DND-41 (cell line): ENCODE measurements around the gene DNAJC16.

ENCODE experiments used
- ATAC-seq: fragments of 200-7000 bp; cut with Tn5 transposase; 3 replicates; pipeline ENCODE4 v1.9.1; 2021; ENCODE audit warnings: low read depth; ENCODE audit not compliant: insufficient read depth
- DNase-seq: peaks from one replicate; pipeline ENCODE4 v3.0.0-alpha.2; 2020
- H2AFZ ChIP-seq: 2 replicates; pipeline ENCODE4 v1.6.0; 2012; ENCODE audit warnings: low read depth, low read length
- H3K27ac ChIP-seq: 2 replicates; pipeline ENCODE4 v1.5.1; 2012; ENCODE audit warnings: low read length, inconsistent platforms
- H3K27me3 ChIP-seq: fragments of 200-600 bp; sonication (generic); 2 replicates; pipeline ENCODE4 v1.6.0; 2012; ENCODE audit warnings: low read length, mild to moderate bottlenecking, inconsistent platforms; ENCODE audit not compliant: insufficient read depth, poor library complexity
- H3K36me3 ChIP-seq: 2 replicates; pipeline ENCODE4 v1.5.1; 2012; ENCODE audit warnings: low read length, inconsistent platforms; ENCODE audit not compliant: insufficient read depth
- H3K4me1 ChIP-seq: 2 replicates; pipeline ENCODE4 v1.5.1; 2012; ENCODE audit warnings: mild to moderate bottlenecking, low read length; ENCODE audit not compliant: insufficient read depth
- H3K4me2 ChIP-seq: 2 replicates; pipeline ENCODE4 v1.6.0; 2012; ENCODE audit warnings: mild to moderate bottlenecking, moderate library complexity, low read length, inconsistent platforms; ENCODE audit not compliant: insufficient read depth
- H3K4me3 ChIP-seq, 2 experiments: fragments of 200-600 bp in 1 of 2; shearing (Covaris generic) in 1 of 2; 2 replicates each; pipeline ENCODE4 v1.5.1; 2012 to 2016; ENCODE audit warnings: inconsistent platforms in 2 of 2, low read length in 2 of 2, mild to moderate bottlenecking in 2 of 2, low read depth in 1 of 2, moderate library complexity in 1 of 2
- H3K79me2 ChIP-seq: 2 replicates; pipeline ENCODE4 v1.6.0; 2012; ENCODE audit warnings: low read length, inconsistent platforms; ENCODE audit not compliant: insufficient read depth
- H3K9ac ChIP-seq: 2 replicates; pipeline ENCODE4 v1.6.0; 2012; ENCODE audit warnings: low read depth, mild to moderate bottlenecking, inconsistent platforms, low read length, moderate library complexity
- H3K9me3 ChIP-seq: 2 replicates; pipeline ENCODE4 v1.5.1; 2012; ENCODE audit warnings: low read length, moderate library complexity, mild to moderate bottlenecking, inconsistent platforms; ENCODE audit not compliant: insufficient read depth, severe bottlenecking
- H4K20me1 ChIP-seq: 2 replicates; pipeline ENCODE4 v1.6.0; 2012; ENCODE audit warnings: low read length; ENCODE audit not compliant: insufficient read depth
- EZH2 ChIP-seq: IDR thresholded peaks from 3 replicates; pipeline ENCODE4 v1.6.1; 2012; ENCODE audit warnings: borderline replicate concordance, low read depth, mild to moderate bottlenecking, moderate library complexity, low read length, inconsistent platforms; ENCODE audit not compliant: severe bottlenecking
- TF ChIP-seq, protein P1 (sequence below): IDR thresholded peaks from 2 replicates; pipeline ENCODE4 v1.5.1; 2012; ENCODE audit warnings: borderline replicate concordance, low read length, moderate library complexity, mild to moderate bottlenecking; ENCODE audit not compliant: poor library complexity, severe bottlenecking; ENCODE audit errors: extremely low read depth

DNAJC16 gene

DNA sequence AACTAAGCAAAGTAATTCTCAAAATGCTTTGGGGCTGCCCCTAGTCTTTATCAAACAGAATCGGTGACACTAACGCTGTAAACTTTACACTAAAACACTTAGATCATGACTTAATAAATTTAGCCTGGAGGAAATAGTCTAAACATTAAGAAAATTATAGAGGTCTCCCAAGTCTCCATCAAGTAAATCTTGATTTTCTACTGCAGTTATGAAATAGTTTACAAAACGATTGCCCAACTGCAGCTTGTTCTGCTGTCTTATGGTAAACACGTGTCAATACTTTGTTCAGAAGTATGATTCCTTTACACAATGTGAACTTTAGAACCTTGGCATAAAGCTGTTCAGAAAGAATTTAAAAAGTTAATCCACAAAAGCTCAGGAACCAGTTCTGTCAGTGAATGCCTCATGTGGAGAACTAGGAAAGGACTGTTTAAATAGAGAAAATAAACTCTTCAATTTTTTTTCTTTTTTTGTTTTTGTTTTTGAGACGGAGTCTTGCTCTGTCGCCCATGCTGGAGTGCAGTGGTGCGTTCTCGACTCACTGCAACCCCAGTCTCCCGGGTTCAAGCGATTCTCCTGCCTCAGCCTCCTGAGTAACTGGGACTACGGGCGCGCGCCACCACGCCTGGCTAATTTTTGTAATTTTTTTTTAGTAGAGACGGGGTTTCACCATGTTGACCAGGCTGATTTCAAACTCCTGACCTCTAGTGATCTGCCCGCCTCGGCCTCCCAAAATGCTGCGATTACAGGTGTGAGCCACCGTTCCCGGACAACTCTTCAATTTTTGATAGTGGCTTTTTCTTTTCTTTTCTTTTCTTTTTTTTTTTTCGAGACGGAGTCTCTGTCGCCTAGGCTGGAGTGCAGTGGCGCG is 92.2 kb downstream of the DNAJC16 start:
- ATAC-seq (no peak), DNase-seq (no peak)
- peaks cover 49% of the 10 kb centered on the region for H3K4me1 ChIP-seq
- peak overlapping the region; percentile 76 for H3K27ac ChIP-seq
- H3K9me3 ChIP-seq = no peaks in the 10 kb centered on the region
- peaks cover 66% of the 10 kb centered on the region for H3K79me2 ChIP-seq
- no peak overlapping the region for H2AFZ ChIP-seq
- H3K36me3 ChIP-seq = peaks cover 16% of the 10 kb centered on the region
- peaks cover 33% of the 10 kb centered on the region; the same call in 1 of the 2 replicates for H4K20me1 ChIP-seq
- peak overlapping the region; percentile 79 to 93; a peak in 3 of 4 replicates for H3K4me3 ChIP-seq
- no peaks in the 10 kb centered on the region for H3K27me3 ChIP-seq
- H3K4me2 ChIP-seq = peak overlapping the region; percentile 94
- peak overlapping the region; percentile 83 for H3K9ac ChIP-seq
- no peak for TF ChIP-seq EZH2
- TF ChIP-seq, protein P1, sequence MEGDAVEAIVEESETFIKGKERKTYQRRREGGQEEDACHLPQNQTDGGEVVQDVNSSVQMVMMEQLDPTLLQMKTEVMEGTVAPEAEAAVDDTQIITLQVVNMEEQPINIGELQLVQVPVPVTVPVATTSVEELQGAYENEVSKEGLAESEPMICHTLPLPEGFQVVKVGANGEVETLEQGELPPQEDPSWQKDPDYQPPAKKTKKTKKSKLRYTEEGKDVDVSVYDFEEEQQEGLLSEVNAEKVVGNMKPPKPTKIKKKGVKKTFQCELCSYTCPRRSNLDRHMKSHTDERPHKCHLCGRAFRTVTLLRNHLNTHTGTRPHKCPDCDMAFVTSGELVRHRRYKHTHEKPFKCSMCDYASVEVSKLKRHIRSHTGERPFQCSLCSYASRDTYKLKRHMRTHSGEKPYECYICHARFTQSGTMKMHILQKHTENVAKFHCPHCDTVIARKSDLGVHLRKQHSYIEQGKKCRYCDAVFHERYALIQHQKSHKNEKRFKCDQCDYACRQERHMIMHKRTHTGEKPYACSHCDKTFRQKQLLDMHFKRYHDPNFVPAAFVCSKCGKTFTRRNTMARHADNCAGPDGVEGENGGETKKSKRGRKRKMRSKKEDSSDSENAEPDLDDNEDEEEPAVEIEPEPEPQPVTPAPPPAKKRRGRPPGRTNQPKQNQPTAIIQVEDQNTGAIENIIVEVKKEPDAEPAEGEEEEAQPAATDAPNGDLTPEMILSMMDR = no peak

DNA sequence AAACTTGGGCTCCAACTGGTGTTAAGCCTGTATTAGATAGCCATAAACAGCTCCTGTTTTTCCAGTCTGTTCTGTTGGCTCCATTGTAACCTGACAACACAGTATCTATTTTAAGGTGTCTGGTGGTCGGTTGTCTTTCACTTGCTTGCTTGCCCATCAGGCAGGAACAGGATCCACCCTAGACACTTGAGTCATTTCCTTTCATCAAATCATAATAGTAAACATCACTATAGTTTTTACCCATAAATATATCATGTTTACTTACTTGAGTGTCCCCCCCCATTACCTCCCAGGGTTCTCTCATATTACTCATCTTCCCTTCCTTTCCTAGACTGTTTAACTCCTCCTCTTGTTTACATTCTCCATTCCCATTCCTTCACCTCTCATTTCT is 93.5 kb downstream of the DNAJC16 start:
- TF ChIP-seq, protein P1 = no peak
- no peak for TF ChIP-seq EZH2

DNA sequence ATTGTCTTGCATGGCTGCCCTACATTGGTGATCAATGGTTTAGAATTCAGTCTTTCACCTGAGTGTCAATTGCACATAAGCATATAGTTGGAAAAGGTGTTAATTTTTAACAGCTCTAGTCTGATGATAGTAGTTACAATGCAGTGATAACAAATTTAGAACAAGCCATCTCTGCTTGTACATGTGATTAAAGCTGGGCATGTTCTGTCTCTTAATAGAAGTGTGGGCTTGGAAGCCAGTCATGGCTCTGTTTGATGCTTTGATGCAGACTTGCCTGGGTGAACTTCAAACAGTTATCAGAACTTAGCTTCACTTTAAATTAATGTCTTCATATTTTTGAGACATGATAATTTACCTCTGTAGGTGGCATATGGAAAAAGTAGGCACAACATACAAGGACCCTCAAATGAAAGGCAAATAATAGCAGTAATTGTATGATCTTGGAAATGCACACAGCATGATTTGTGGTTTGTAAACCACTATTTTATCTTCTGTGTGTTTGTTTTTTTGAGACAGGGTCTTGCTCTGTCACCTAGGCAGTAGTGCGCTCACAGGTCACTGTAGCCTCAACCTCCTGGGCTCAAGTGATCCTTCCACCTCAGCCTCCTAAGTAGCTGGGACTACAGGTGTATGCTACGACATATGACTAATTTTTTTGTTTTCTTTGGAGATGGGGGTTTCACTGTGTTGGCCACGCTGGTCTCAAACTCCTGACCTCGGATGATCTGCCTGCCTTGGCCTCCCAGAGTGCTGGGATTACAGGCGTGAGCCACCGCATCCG is 94.4 kb downstream of the DNAJC16 start:
- no peak for ATAC-seq
- Histone ChIP-seq H3K36me3 (peaks cover 17% of the 10 kb centered on the region), H3K9ac (no peak overlapping the region), H3K4me1 (peaks cover 41% of the 10 kb centered on the region), H3K4me3 (no peak overlapping the region), H4K20me1 (peaks cover 47% of the 10 kb centered on the region; the same call in 1 of the 2 replicates), H3K27ac (no peak overlapping the region), H3K4me2 (peak overlapping the region; percentile 94; the same call in 1 of the 2 replicates), H2AFZ (no peak overlapping the region), H3K9me3 (no peaks in the 10 kb centered on the region), H3K27me3 (no peaks in the 10 kb centered on the region), H3K79me2 (peaks cover 88% of the 10 kb centered on the region)
- TF ChIP-seq EZH2 = no peak
- TF ChIP-seq, protein P1 = no peak
- DNase-seq = no peak

More for the DNA sequence above, 93.5 kb downstream of the DNAJC16 start:
- Histone ChIP-seq H2AFZ (no peak overlapping the region), H3K27me3 (no peaks in the 10 kb centered on the region), H4K20me1 (peaks cover 41% of the 10 kb centered on the region; the same call in 1 of the 2 replicates), H3K36me3 (peaks cover 16% of the 10 kb centered on the region), H3K79me2 (peaks cover 78% of the 10 kb centered on the region), H3K27ac (no peak overlapping the region), H3K9ac (no peak overlapping the region), H3K4me1 (peaks cover 49% of the 10 kb centered on the region), H3K4me3 (no peak overlapping the region; a peak in 1 of 4 replicates), H3K4me2 (peak overlapping the region; percentile 94), H3K9me3 (no peaks in the 10 kb centered on the region)
- ATAC-seq = no peak
- DNase-seq = no peak
